ENCODE data around the gene TMOD3. TPM values are rescaled to one million over a fixed set of nuclear protein-coding genes. Genes with fewer than 3 reads are reported as not detected.

Gene TMOD3
- total and polyA plus RNA-seq, 5 donors from 2014 or later: 28.3 to 68.2 (median 33.9) TPM

DNA sequence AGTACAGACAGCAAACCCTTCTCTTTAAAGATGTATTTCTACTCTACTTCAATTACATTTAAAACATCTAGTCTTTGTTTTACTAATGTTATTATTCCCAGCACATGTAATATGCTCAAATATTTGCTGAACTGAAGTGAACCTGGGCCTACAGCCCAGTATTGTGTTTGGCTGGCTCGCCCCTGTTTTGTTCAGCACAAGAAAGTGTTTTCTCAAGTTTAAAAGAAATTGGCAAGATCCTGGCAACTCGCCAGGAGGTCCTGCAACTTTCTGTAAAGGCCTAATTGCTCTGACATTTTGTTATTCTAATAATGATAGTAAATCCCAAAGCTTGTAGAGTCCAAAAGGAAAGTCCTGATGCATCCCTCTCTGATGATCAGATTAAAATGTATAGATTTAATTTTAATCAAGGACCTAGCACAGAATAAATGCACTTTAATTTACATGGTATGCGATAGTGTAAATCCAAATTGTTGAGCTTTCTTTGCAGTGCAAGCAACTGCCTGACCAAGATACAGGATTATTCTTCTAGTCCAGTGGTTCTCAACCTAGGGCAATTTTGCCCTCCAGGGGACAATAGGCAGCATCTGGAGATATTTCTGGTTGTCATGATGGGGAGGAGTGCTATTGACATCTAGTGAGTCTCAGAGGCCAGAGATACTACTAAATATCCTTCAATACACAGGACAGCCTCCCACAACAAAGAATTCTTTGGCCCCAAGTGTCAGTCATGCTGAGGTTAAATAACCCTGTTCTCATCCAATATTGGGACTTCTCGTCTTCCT is 35.7 kb upstream of the TMOD3 start:
- peaks cover 0 to 6% (median 0%) of the 10 kb centered on the region in 7 donors for H3K9me3 Mint-ChIP-seq
- Histone ChIP-seq H3K27me3 (ENCODE audit: control insufficient read depth, insufficient read depth, low read length) (no peaks in the 10 kb centered on the region), H3K4me3 (ENCODE audit: low read depth, low read length) (no peak overlapping the region), H3K4me1 (ENCODE audit: control insufficient read depth, insufficient read depth, low read length, poor library complexity, severe bottlenecking) (no peaks in the 10 kb centered on the region), H3K36me3 (ENCODE audit: control insufficient read depth, insufficient read depth, low read length) (peaks cover 5% of the 10 kb centered on the region), H3K27ac (ENCODE audit: insufficient read depth, low read length, poor library complexity, severe bottlenecking) (no peak overlapping the region), H3K9me3 (ENCODE audit: control insufficient read depth in 2 of 2, low read length in 2 of 2) (no peaks in the 10 kb centered on the region)
- peaks cover 0 to 5% (median 1%) of the 10 kb centered on the region in 4 donors for H3K4me1 Mint-ChIP-seq
- peaks cover 4% of the 10 kb centered on the region for H3K27me3 Mint-ChIP-seq
- H3K4me3 Mint-ChIP-seq: no peak overlapping the region
- DNase-seq (no peak), ATAC-seq (ENCODE audit: low read depth in 2 of 2) (no peak)
- peaks cover 7% of the 10 kb centered on the region for H3K36me3 Mint-ChIP-seq
- H3K27ac Mint-ChIP-seq: no peak overlapping the region

DNA sequence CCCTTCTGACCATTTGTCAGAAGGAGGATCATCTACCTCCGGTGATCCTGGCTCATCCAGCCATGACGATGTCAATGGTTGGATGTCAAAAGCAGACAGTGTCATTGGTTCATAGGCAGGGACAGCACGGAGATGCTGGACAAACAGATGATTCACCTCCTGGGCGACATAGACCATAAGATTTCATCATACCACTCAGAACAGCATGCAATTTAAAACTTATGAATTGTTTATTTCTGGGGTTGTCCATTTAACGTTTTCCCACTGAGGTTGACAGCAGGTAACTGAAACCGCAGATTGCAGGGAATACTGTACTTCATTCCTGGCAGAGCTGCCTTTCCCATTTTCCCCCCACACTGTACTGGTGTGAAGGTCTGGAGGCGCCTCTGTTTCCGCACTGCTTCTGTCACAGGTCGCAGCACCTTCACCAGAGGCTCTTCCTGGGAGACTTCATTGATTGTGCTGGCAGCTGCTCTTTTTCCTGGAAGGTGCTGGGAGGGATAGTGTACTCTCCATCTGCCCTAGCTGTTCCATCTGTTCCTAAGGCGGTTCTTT is 32.5 kb upstream of the TMOD3 start:
- peaks cover 0 to 3% (median 0%) of the 10 kb centered on the region in 4 donors for H3K4me1 Mint-ChIP-seq
- DNase-seq (no peak), ATAC-seq (ENCODE audit: low read depth in 2 of 2) (no peak)
- no peaks in the 10 kb centered on the region for H3K4me1 ChIP-seq (ENCODE audit: control insufficient read depth, insufficient read depth, low read length, poor library complexity, severe bottlenecking)
- H3K36me3 Mint-ChIP-seq: peaks cover 26% of the 10 kb centered on the region
- H3K4me3 Mint-ChIP-seq: no peak overlapping the region
- H3K9me3 ChIP-seq (ENCODE audit: control insufficient read depth in 2 of 2, low read length in 2 of 2): no peaks in the 10 kb centered on the region
- peaks cover 5% of the 10 kb centered on the region for H3K36me3 ChIP-seq (ENCODE audit: control insufficient read depth, insufficient read depth, low read length)
- no peaks in the 10 kb centered on the region for H3K27me3 ChIP-seq (ENCODE audit: control insufficient read depth, insufficient read depth, low read length)
- H3K27me3 Mint-ChIP-seq: peaks cover 4% of the 10 kb centered on the region
- peaks cover 0 to 4% (median 0%) of the 10 kb centered on the region in 7 donors for H3K9me3 Mint-ChIP-seq
- H3K4me3 ChIP-seq (ENCODE audit: low read depth, low read length): no peak overlapping the region
- H3K27ac ChIP-seq (ENCODE audit: insufficient read depth, low read length, poor library complexity, severe bottlenecking): no peak overlapping the region
- H3K27ac Mint-ChIP-seq: no peak overlapping the region

DNA sequence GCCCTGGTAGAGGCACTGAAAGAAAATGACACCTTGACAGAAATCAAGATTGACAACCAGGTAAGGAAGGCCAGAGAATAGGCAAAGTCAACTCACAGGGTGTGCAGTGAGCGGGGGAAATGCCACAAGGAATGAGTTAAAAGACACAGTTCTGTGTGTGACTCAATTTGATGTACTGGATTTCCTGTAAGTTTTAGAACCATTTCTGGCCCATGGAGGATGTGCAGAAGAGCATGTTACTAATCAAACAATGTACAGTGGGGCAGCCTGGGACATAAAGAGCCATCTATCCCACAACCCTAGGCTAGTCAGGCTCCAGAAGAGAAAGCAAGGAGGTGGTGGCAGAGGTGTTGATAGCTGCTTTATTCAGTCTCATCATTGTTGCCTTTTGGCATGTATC is 31.2 kb upstream of the TMOD3 start:
- no peak for ATAC-seq (ENCODE audit: low read depth in 2 of 2)
- no peaks in the 10 kb centered on the region for H3K27me3 ChIP-seq (ENCODE audit: control insufficient read depth, insufficient read depth, low read length)
- no peaks in the 10 kb centered on the region for H3K9me3 ChIP-seq (ENCODE audit: control insufficient read depth in 2 of 2, low read length in 2 of 2)
- H3K36me3 ChIP-seq (ENCODE audit: control insufficient read depth, insufficient read depth, low read length): peaks cover 5% of the 10 kb centered on the region
- H3K4me1 ChIP-seq (ENCODE audit: control insufficient read depth, insufficient read depth, low read length, poor library complexity, severe bottlenecking): no peaks in the 10 kb centered on the region
- Mint-ChIP-seq H3K9me3 (no peaks in the 10 kb centered on the region), H3K27me3 (peaks cover 4% of the 10 kb centered on the region), H3K4me1 (peaks cover 0 to 3% (median 0%) of the 10 kb centered on the region in 4 donors), H3K27ac (no peak overlapping the region), H3K4me3 (no peak overlapping the region), H3K36me3 (peaks cover 26% of the 10 kb centered on the region)
- no peak overlapping the region for H3K27ac ChIP-seq (ENCODE audit: insufficient read depth, low read length, poor library complexity, severe bottlenecking)
- no peak overlapping the region for H3K4me3 ChIP-seq (ENCODE audit: low read depth, low read length)
- DNase-seq: no peak

DNA sequence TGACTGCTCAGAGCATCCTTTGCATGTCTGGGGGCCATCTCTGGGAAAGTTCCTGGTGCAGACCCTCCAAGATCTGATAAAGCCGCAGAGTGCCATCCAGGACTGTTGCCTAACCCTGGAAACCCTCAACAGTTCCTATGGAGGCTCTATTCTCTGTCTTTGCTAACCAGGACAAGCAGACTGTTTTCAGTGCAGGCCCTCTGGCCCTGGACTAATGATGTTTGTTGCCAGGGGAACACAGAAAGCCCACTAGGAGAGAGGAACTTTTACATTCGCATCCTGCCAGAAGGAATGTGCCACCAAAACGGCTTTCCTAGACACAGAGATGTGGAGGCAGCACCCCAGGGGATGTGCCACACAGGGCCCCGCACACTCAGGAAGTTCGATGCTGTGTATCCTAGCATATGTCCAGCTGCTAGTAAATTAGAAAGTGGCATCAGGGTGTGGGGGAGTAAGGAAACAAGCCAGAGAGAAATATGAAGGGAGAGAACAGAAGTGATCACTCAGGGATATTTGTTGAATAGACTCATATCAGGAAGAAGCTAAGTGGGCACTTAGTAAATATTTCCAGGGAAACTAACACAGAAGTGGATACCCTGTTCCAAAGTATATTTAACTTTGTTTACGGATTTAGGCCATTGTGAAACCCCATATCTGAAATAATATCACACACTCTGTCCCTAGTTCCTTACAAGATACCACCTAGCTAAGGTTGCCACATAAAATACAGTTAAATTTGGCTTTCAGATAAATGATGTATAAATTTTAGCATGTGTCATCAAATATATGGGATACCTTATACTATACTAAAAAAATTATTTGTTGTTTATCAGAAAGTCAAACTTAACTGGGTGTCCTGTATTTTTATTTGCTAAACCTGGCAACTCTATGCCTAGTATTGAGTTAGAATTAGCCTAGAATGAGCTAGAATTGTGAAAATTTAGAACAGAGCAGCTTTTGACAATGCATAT is 29.9 kb upstream of the TMOD3 start:
- Mint-ChIP-seq H3K27me3 (peaks cover 4% of the 10 kb centered on the region), H3K36me3 (peaks cover 32% of the 10 kb centered on the region), H3K9me3 (no peaks in the 10 kb centered on the region), H3K27ac (no peak overlapping the region), H3K4me3 (no peak overlapping the region), H3K4me1 (peaks cover 0 to 3% (median 0%) of the 10 kb centered on the region in 4 donors)
- Histone ChIP-seq H3K27ac (ENCODE audit: insufficient read depth, low read length, poor library complexity, severe bottlenecking) (no peak overlapping the region), H3K36me3 (ENCODE audit: control insufficient read depth, insufficient read depth, low read length) (peaks cover 5% of the 10 kb centered on the region), H3K9me3 (ENCODE audit: control insufficient read depth in 2 of 2, low read length in 2 of 2) (no peaks in the 10 kb centered on the region), H3K4me3 (ENCODE audit: low read depth, low read length) (no peak overlapping the region), H3K27me3 (ENCODE audit: control insufficient read depth, insufficient read depth, low read length) (no peaks in the 10 kb centered on the region), H3K4me1 (ENCODE audit: control insufficient read depth, insufficient read depth, low read length, poor library complexity, severe bottlenecking) (no peaks in the 10 kb centered on the region)
- no peak for DNase-seq
- ATAC-seq (ENCODE audit: low read depth in 2 of 2): no peak

DNA sequence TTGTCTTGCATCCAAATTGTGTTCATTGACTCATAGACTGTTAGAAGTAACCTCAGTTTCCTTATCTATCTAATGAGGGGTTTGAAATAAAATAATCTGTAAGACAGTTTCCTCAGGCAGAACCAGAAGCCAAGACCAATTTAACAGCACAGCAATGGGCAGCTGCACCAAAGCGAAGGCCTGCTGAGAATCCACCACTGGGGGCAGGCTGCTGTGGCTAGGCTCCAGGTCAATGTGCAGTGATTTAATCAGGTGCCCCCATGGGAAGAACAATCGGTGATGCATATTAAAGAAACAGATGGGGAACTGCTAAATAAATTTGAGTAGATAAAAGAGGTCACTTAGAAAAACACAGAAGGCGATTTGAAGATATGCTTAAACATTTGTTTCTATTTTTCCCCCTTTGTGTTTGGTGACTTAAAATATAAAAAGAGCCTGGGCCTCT is 28.0 kb upstream of the TMOD3 start:
- no peaks in the 10 kb centered on the region for H3K9me3 Mint-ChIP-seq
- H3K4me3 Mint-ChIP-seq: no peak overlapping the region
- no peak for ATAC-seq (ENCODE audit: low read depth in 2 of 2)
- H3K36me3 Mint-ChIP-seq: peaks cover 36% of the 10 kb centered on the region
- DNase-seq: peak in 1 of 3 donors; percentile 15
- peaks cover 4% of the 10 kb centered on the region for H3K27me3 Mint-ChIP-seq
- Histone ChIP-seq H3K36me3 (ENCODE audit: control insufficient read depth, insufficient read depth, low read length) (peaks cover 9% of the 10 kb centered on the region), H3K27me3 (ENCODE audit: control insufficient read depth, insufficient read depth, low read length) (no peaks in the 10 kb centered on the region), H3K27ac (ENCODE audit: insufficient read depth, low read length, poor library complexity, severe bottlenecking) (no peak overlapping the region), H3K4me3 (ENCODE audit: low read depth, low read length) (no peak overlapping the region), H3K9me3 (ENCODE audit: control insufficient read depth in 2 of 2, low read length in 2 of 2) (no peaks in the 10 kb centered on the region), H3K4me1 (ENCODE audit: control insufficient read depth, insufficient read depth, low read length, poor library complexity, severe bottlenecking) (no peaks in the 10 kb centered on the region)
- no peak overlapping the region for H3K27ac Mint-ChIP-seq
- peaks cover 0 to 3% (median 0%) of the 10 kb centered on the region in 4 donors for H3K4me1 Mint-ChIP-seq

DNA sequence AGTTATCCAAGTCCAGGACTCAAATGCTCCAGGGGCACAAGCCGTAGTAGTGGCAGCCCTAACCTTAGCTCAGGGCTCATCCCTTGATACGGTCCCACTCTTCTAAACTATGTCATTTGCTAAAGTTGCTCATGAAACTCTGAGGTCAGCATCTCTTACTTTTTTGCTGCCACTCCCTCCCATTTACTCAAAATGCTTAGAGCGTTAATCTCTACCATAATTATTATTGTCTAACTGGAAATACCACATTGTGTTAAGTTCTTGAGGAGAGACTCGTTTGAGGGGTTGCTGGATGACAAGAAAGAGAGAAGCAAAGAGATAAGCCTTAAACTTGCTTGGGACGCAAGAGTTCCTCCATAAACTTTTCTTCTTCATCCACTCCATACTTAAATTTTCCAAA is 26.9 kb upstream of the TMOD3 start:
- Mint-ChIP-seq H3K4me1 (no peaks in the 10 kb centered on the region), H3K36me3 (peaks cover 47% of the 10 kb centered on the region), H3K4me3 (no peak overlapping the region), H3K27me3 (peaks cover 4% of the 10 kb centered on the region), H3K27ac (no peak overlapping the region), H3K9me3 (no peaks in the 10 kb centered on the region)
- no peak overlapping the region for H3K4me3 ChIP-seq (ENCODE audit: low read depth, low read length)
- no peak for DNase-seq
- H3K9me3 ChIP-seq (ENCODE audit: control insufficient read depth in 2 of 2, low read length in 2 of 2): no peaks in the 10 kb centered on the region
- no peaks in the 10 kb centered on the region for H3K4me1 ChIP-seq (ENCODE audit: control insufficient read depth, insufficient read depth, low read length, poor library complexity, severe bottlenecking)
- no peaks in the 10 kb centered on the region for H3K27me3 ChIP-seq (ENCODE audit: control insufficient read depth, insufficient read depth, low read length)
- H3K36me3 ChIP-seq (ENCODE audit: control insufficient read depth, insufficient read depth, low read length): peaks cover 10% of the 10 kb centered on the region
- ATAC-seq (ENCODE audit: low read depth in 2 of 2): no peak
- H3K27ac ChIP-seq (ENCODE audit: insufficient read depth, low read length, poor library complexity, severe bottlenecking): no peak overlapping the region

DNA sequence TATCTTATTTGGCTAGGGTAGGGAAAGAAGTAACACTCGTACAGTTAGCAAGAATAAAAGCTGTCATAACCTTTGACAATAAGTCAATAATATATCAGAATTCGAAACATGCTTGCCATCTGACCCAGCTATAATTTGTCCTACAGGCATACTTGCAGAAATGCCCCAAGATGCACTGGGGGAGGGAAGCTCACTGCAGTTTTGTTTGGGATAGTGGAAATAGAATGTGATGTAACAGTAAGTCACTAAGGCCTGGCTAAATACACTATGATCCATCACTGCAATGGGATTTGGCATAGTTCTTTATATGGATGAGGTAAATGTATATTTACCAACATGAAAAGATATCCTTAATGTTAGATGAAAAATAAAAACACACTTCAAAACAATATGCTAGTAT is 25.5 kb upstream of the TMOD3 start:
- H3K9me3 Mint-ChIP-seq: no peaks in the 10 kb centered on the region
- Histone ChIP-seq H3K9me3 (ENCODE audit: control insufficient read depth in 2 of 2, low read length in 2 of 2) (no peaks in the 10 kb centered on the region), H3K27ac (ENCODE audit: insufficient read depth, low read length, poor library complexity, severe bottlenecking) (no peak overlapping the region), H3K4me3 (ENCODE audit: low read depth, low read length) (no peak overlapping the region), H3K36me3 (ENCODE audit: control insufficient read depth, insufficient read depth, low read length) (peaks cover 5% of the 10 kb centered on the region), H3K4me1 (ENCODE audit: control insufficient read depth, insufficient read depth, low read length, poor library complexity, severe bottlenecking) (no peaks in the 10 kb centered on the region), H3K27me3 (ENCODE audit: control insufficient read depth, insufficient read depth, low read length) (no peaks in the 10 kb centered on the region)
- H3K36me3 Mint-ChIP-seq: peaks cover 39% of the 10 kb centered on the region
- H3K4me3 Mint-ChIP-seq: no peak overlapping the region
- H3K27ac Mint-ChIP-seq: no peak overlapping the region
- H3K4me1 Mint-ChIP-seq: no peaks in the 10 kb centered on the region
- peaks cover 4% of the 10 kb centered on the region for H3K27me3 Mint-ChIP-seq
- ATAC-seq (ENCODE audit: low read depth in 2 of 2) (no peak), DNase-seq (no peak)
